NCI-H82 treated with DMSO at 0.1 percent for 48 hours (cell line): ENCODE measurements around the gene PTCSC3.

ENCODE experiments used
- DNase-seq: peaks from one replicate; lab custom pipeline; 2025; ENCODE audit not compliant: unreplicated experiment; lab: John Stamatoyannopoulos, UW

Gene PTCSC3

DNA sequence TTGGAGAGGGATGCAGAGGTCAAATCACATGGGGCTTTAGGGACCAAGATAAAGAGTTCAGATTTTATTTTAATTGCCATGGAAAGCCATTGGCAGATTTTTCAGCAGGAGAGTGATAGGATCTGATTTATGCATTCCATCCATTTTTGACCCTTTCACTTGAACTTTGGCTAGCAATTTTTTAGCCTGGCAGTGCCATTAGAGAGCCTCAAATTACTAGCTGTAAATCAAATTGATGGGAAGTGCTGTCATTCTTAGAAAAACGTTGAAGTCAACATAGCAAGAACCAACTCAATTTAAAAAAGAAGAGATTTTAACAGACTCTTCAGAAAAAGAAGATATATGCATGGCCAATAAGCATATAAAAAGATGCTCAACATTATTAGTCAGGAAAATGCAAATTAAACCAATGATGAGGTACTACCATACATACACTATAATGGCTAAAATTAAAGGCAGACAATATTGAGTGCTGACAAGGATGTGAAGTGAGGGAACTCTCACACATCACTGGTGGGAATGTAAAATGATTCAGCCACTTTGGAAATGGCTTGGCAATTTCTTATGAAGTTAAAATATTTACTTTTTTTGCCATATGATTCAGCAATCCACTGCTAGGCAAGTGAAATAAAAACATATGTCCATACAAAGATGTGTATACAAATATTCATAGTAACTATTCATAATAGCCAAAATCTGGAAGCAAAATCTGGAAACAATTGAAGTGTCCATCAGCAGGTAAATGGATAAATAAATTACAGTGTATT is 89.7 kb downstream of the PTCSC3 start:
- no peak for DNase-seq

DNA sequence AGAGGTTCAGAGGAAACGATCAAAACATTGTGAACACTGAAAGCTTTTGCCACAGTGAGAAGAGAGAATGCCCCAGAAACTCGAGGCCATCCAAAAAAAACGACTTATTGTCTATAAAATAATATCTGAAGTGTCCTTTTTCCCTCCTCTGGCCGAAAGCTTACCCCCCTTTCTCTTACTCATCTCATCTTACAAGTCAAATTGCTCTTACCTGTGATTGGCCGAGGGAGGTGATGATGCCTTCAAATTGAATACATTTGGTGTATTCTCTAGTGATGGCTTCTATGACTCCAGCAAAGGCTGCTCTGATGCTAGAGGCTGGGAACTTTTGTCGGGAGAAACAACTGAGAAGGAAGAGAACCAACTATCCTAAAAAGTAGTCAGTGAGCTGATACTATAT is 90.7 kb downstream of the PTCSC3 start:
- DNase-seq: no peak
